Vagina (tissue), 2 donors: ENCODE results near the gene DNAJC3.

Experiments
- CTCF ChIP-seq, 3 experiments: fragments of 450-650 bp in 2 of 3; fragments of 200-600 bp in 1 of 3; sonication (generic) in 1 of 3; IDR thresholded peaks; one replicate each; pipeline ENCODE4 v1.5.1; 2017 to 2019; ENCODE audit warnings: antibody characterized with exemption in 3 of 3, mild to moderate bottlenecking in 2 of 3, moderate library complexity in 2 of 3
- POLR2A ChIP-seq, 2 donors: fragments of 450-650 bp; IDR thresholded peaks; one replicate each; pipeline ENCODE4 v1.6.1; 2017; ENCODE audit warnings: antibody characterized with exemption in 2 of 2, mild to moderate bottlenecking in 2 of 2, moderate library complexity in 2 of 2
- POLR2AphosphoS5 ChIP-seq, 2 donors: sonication (generic); formaldehyde crosslinking; IDR thresholded peaks; one replicate each; pipeline ENCODE4 v1.9.0; 2017; ENCODE audit warnings: antibody characterized with exemption in 2 of 2, mild to moderate bottlenecking in 2 of 2, low read depth in 1 of 2; ENCODE audit not compliant: insufficient read depth in 1 of 2

- TF ChIP-seq CTCF (IDR thresholded peaks at IDR 0.05) (no peak), POLR2AphosphoS5 (IDR thresholded peaks at IDR 0.05; ENCODE audit: insufficient read depth in 1 of 2, low read depth in 1 of 2) (no peak), POLR2A (IDR thresholded peaks at IDR 0.05) (no peak)
These were observed 114.3 kb downstream of the DNAJC3 start for GRCh38 chr13:95791084-95791722.
